ENCODE data around the gene PACRG.

Gene PACRG

GRCh38 chr6:162711376-162711775, 16.4 kb upstream of the PACRG start:
- DNase-seq = no peak

GRCh38 chr6:162712694-162713093, 15.1 kb upstream of the PACRG start:
- DNase-seq = no peak

GRCh38 chr6:162713974-162714780, 13.6 kb upstream of the PACRG start:
- no peak for DNase-seq

- DNase-seq = no peak
Measured at GRCh38 chr6:162715601-162716000, 12.2 kb upstream of the PACRG start.

- no peak for DNase-seq
Measured at GRCh38 chr6:162719528-162719927, 8.2 kb upstream of the PACRG start.

GRCh38 chr6:162721404-162721687, 6.4 kb upstream of the PACRG start:
- no peak for DNase-seq

GRCh38 chr6:162722226-162722625, 5.5 kb upstream of the PACRG start:
- no peak for DNase-seq

- DNase-seq = no peak
Measured at GRCh38 chr6:162722633-162723032, 5.1 kb upstream of the PACRG start.

GRCh38 chr6:162726947-162727321, 840 bp upstream of the PACRG start:
- no peak for DNase-seq

GRCh38 chr6:162728197-162728596, 423 bp downstream of the PACRG start:
- DNase-seq = no peak

GRCh38 chr6:162728706-162729105, 932 bp downstream of the PACRG start:
- DNase-seq = no peak

GRCh38 chr6:162730502-162730901, 2.7 kb downstream of the PACRG start:
- no peak for DNase-seq

GRCh38 chr6:162733489-162733888, 5.7 kb downstream of the PACRG start:
- DNase-seq = no peak

GRCh38 chr6:162736961-162737360, 9.2 kb downstream of the PACRG start:
- no peak for DNase-seq

- no peak for DNase-seq
Measured at GRCh38 chr6:162750776-162751175, 23.0 kb downstream of the PACRG start.

GRCh38 chr6:162751211-162751859, 23.6 kb downstream of the PACRG start:
- no peak for DNase-seq

GRCh38 chr6:162753775-162754174, 26.0 kb downstream of the PACRG start:
- DNase-seq = no peak

- no peak for DNase-seq
Measured at GRCh38 chr6:162770136-162770535, 42.4 kb downstream of the PACRG start.

GRCh38 chr6:162770955-162771354, 43.2 kb downstream of the PACRG start:
- no peak for DNase-seq

GRCh38 chr6:162772466-162772865, 44.7 kb downstream of the PACRG start:
- no peak for DNase-seq

GRCh38 chr6:162773996-162774395, 46.2 kb downstream of the PACRG start:
- DNase-seq = no peak

GRCh38 chr6:162777091-162777490, 49.3 kb downstream of the PACRG start:
- no peak for DNase-seq

- no peak for DNase-seq
Measured at GRCh38 chr6:162778603-162779002, 50.8 kb downstream of the PACRG start.

- DNase-seq = no peak
Measured at GRCh38 chr6:162785632-162786242, 58.0 kb downstream of the PACRG start.
